ENCODE measurements around the gene GNB1L.

GNB1L gene

GRCh38 chr22:19897726-19898125, 43.1 kb upstream of the GNB1L start:
- Histone ChIP-seq H3K4me2 (ENCODE audit: low read depth, low read length) (no peak overlapping the region), H4K20me1 (ENCODE audit: insufficient read depth, low read length) (no peaks in the 10 kb centered on the region), H3K9ac (ENCODE audit: low read length) (no peak overlapping the region), H3K27me3 (replicated peaks; ENCODE audit: insufficient read depth, low read length) (no peaks in the 10 kb centered on the region), H3K9me2 (replicated peaks; ENCODE audit: insufficient read depth, low read length) (no peaks in the 10 kb centered on the region), H3K9me3 (replicated peaks; ENCODE audit: insufficient read depth, low read length) (no peaks in the 10 kb centered on the region), H3K4me3 (ENCODE audit: low read length) (no peak overlapping the region), H3K4me1 (ENCODE audit: low read length) (peaks cover 3% of the 10 kb centered on the region), H3K27ac (ENCODE audit: low read length) (no peak overlapping the region), H3K36me3 (replicated peaks; ENCODE audit: insufficient read depth, low read length) (no peaks in the 10 kb centered on the region), H2AFZ (ENCODE audit: low read length) (no peak overlapping the region), H3F3A (ENCODE audit: insufficient read depth, low read length) (peaks cover under 1% of the 10 kb centered on the region; the same call in 1 of the 2 replicates), H3K79me2 (ENCODE audit: low read length) (no peaks in the 10 kb centered on the region)
- no peak for DNase-seq
- TF ChIP-seq CTCF (IDR thresholded peaks at IDR 0.05; ENCODE audit: low read length) = no peak
- no peak for TF ChIP-seq EZH2phosphoT487 (IDR thresholded peaks at IDR 0.05; ENCODE audit: low read length)
- TF ChIP-seq EZH2 (optimal IDR thresholded peaks at IDR 0.05; ENCODE audit: low read depth, low read length) = no peak

GRCh38 chr22:19896665-19897355, 42.1 kb upstream of the GNB1L start:
- no peak for TF ChIP-seq EZH2phosphoT487 (IDR thresholded peaks at IDR 0.05; ENCODE audit: low read length)
- TF ChIP-seq EZH2 (optimal IDR thresholded peaks at IDR 0.05; ENCODE audit: low read depth, low read length) = no peak
- no peak for TF ChIP-seq CTCF (IDR thresholded peaks at IDR 0.05; ENCODE audit: low read length)
- Histone ChIP-seq H3K9ac (ENCODE audit: low read length) (no peak overlapping the region), H3K4me1 (ENCODE audit: low read length) (peaks cover 12% of the 10 kb centered on the region), H3K79me2 (ENCODE audit: low read length) (no peaks in the 10 kb centered on the region), H3F3A (ENCODE audit: insufficient read depth, low read length) (peaks cover 9% of the 10 kb centered on the region), H3K4me3 (ENCODE audit: low read length) (no peak overlapping the region), H2AFZ (ENCODE audit: low read length) (no peak overlapping the region), H3K27ac (ENCODE audit: low read length) (no peak overlapping the region), H3K4me2 (ENCODE audit: low read depth, low read length) (no peak overlapping the region), H3K27me3 (replicated peaks; ENCODE audit: insufficient read depth, low read length) (no peaks in the 10 kb centered on the region), H3K36me3 (replicated peaks; ENCODE audit: insufficient read depth, low read length) (no peaks in the 10 kb centered on the region), H4K20me1 (ENCODE audit: insufficient read depth, low read length) (no peaks in the 10 kb centered on the region), H3K9me2 (replicated peaks; ENCODE audit: insufficient read depth, low read length) (no peaks in the 10 kb centered on the region), H3K9me3 (replicated peaks; ENCODE audit: insufficient read depth, low read length) (no peaks in the 10 kb centered on the region)
- no peak for DNase-seq

- Histone ChIP-seq H3K4me1 (ENCODE audit: low read length) (peaks cover 26% of the 10 kb centered on the region), H3K79me2 (ENCODE audit: low read length) (no peaks in the 10 kb centered on the region), H3K27me3 (replicated peaks; ENCODE audit: insufficient read depth, low read length) (no peaks in the 10 kb centered on the region)
Measured at GRCh38 chr22:19895160-19895849, 40.6 kb upstream of the GNB1L start.

More at GRCh38 chr22:19895160-19895849, 40.6 kb upstream of the GNB1L start:
- TF ChIP-seq CTCF (IDR thresholded peaks at IDR 0.05; ENCODE audit: low read length) (no peak), EZH2phosphoT487 (IDR thresholded peaks at IDR 0.05; ENCODE audit: low read length) (no peak), EZH2 (optimal IDR thresholded peaks at IDR 0.05; ENCODE audit: low read depth, low read length) (no peak)
- Histone ChIP-seq H4K20me1 (ENCODE audit: insufficient read depth, low read length) (no peaks in the 10 kb centered on the region), H3K9me3 (replicated peaks; ENCODE audit: insufficient read depth, low read length) (no peaks in the 10 kb centered on the region), H3K4me3 (ENCODE audit: low read length) (no peak overlapping the region), H3K9me2 (replicated peaks; ENCODE audit: insufficient read depth, low read length) (no peaks in the 10 kb centered on the region), H3K4me2 (ENCODE audit: low read depth, low read length) (no peak overlapping the region), H3F3A (ENCODE audit: insufficient read depth, low read length) (peaks cover 17% of the 10 kb centered on the region), H3K27ac (ENCODE audit: low read length) (no peak overlapping the region), H2AFZ (ENCODE audit: low read length) (no peak overlapping the region), H3K36me3 (replicated peaks; ENCODE audit: insufficient read depth, low read length) (no peaks in the 10 kb centered on the region), H3K9ac (ENCODE audit: low read length) (no peak overlapping the region)
- no peak for DNase-seq
